Activated T-cell treated with anti-CD3 and anti-CD28 coated beads for 48 hours (primary cell): ENCODE data around the gene RHOG.
"Not testable (repeated sequence)": the region's sequence is repeated elsewhere in the genome, so short reads cannot be mapped to it uniquely, and the experiment has no call there.

Experiments
- DNase-seq: peaks from one replicate; pipeline ENCODE4 v3.0.0-alpha.2; 2020; ENCODE audit warnings: low read depth

The RHOG gene

GRCh38 chr11:3808861-3809623 is 31.7 kb downstream of the RHOG start:
- peak; percentile 27 for DNase-seq

GRCh38 chr11:3807909-3808860 is 32.6 kb downstream of the RHOG start, which contains the start of gene PGAP2:
PGAP2 (plus strand) TSS chr11:3808560; CDS start chr11:3811260, 2,700 bp downstream.
- DNase-seq: peak; percentile 55

DNA sequence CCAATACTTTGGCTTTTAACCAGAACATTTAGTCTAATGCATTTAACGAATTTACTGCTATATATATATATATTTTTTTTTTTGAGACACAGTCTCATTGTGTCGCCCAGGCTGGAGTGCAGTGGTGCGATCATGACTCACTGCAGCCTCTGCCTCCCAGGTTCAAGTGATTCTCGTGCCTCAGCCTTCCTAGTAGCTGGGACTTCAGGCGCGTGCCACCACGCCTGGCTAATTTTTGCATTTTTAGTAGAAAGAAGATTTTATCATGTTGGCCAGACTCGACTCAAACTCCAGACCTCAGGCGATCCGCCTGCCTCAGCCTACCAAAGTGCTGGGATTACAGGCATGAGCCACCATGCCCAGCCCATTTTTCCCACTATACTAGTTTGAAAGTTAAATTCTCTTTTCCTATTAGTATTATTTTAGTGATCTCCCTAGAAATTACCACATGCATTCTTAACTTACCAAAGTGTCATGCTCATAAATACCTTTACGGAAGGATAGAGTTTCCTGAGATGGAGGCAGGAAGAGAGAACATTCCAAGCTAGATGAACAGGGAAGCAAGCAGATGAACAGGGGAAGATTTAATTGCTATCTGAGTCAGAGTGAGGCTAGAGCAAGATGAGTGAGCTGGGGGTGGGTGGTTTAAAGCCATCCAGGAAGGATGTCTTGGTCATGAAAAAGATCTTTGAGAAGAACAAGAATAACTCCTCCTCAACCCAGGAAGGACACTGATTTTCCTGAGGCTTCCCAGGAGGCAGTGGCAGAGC is 36.8 kb downstream of the RHOG start:
- no peak for DNase-seq

- no peak for DNase-seq
Observed at GRCh38 chr11:3802011-3802790, 38.6 kb downstream of the RHOG start.

- no peak for DNase-seq
Observed at GRCh38 chr11:3799873-3800272, 40.9 kb downstream of the RHOG start.

DNA sequence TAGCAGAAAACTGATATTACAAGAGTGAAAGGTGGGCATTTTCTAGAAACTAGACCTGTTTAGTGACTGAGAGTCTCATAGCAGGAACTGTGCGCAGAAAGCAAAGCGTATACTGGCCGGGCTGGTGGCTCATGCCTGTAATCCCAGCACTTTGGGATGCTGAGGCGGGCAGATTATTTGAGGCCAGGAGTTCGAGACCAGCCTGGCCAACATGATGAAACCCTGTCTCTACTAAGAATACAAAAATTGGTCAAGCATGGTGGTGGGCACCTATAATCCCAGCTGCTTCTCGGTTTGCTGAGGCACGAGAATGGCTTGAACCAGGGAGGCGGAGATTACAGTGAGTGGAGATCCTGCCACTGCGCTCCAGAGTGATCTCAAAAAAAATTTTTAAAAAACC is 41.6 kb downstream of the RHOG start:
- DNase-seq: no peak

GRCh38 chr11:3797329-3798090 is 43.2 kb downstream of the RHOG start, which contains the start of gene NUP98:
NUP98 (minus strand) TSS chr11:3797554; CDS start chr11:3782117, 15,437 bp downstream.
- DNase-seq: peak; percentile 100

DNA sequence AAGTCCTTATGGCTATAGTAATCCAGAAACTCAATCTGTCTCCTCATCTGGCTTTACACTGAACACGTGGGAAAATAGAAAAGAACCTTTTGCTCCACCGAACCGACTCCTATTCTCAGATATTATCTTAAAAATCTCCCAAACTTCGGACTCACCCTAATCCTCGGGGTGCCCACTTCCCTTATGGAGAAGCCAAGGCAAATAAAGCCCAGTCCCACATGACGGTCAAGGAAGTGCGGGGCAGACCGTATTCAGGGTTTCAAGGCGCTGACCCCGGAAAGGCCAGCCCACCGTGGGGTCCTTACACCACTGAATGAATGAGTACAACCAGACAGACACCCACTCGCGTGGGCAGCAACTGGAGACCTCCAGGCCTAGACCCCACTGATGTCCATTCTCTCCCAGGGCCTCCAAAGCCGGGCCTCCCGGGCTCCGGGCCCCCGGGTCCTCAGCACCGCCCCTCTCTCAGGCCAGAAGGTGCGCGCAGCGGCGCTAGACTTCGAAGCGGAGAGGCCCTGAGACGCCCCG is 43.9 kb downstream of the RHOG start:
- no peak for DNase-seq

DNA sequence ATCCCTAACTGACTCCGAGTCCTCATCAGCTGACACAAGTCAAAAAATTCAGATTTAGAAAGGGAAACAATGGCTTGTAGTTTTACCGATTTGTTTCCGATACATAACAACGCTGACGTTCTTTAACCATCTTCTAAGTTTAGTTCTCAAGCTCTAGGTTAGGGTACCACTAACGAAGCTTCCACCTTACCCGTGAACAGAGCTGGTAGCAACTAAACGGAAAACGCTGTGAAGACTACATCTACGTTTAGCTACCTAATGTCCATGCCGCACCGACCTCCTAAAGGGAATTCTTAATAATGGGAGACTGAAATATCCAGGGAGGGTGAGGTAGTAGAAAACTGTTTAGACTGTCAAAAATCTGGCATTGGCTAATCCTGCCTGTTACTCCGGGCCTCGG is 44.4 kb downstream of the RHOG start:
- DNase-seq: no peak

DNA sequence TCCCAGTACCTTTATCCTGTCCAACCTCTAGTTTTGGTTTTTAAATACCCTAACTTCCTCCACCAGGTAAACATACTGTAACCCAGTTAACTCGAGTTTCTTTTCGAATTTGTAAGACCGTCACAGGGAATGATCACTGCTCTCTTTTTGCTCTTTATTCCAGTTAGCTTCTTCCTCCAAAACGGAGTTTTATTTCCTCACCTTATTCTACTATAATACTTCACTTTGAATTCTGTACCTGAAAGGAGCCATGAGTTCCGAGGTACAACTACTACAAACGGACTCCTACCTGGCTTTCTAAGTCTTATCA is 44.8 kb downstream of the RHOG start:
- DNase-seq: no peak

GRCh38 chr11:3795131-3796001 is 45.4 kb downstream of the RHOG start:
- DNase-seq: no peak

- not testable (repeated sequence) for DNase-seq
Observed at GRCh38 chr11:3794387-3794786, 46.4 kb downstream of the RHOG start.

DNA sequence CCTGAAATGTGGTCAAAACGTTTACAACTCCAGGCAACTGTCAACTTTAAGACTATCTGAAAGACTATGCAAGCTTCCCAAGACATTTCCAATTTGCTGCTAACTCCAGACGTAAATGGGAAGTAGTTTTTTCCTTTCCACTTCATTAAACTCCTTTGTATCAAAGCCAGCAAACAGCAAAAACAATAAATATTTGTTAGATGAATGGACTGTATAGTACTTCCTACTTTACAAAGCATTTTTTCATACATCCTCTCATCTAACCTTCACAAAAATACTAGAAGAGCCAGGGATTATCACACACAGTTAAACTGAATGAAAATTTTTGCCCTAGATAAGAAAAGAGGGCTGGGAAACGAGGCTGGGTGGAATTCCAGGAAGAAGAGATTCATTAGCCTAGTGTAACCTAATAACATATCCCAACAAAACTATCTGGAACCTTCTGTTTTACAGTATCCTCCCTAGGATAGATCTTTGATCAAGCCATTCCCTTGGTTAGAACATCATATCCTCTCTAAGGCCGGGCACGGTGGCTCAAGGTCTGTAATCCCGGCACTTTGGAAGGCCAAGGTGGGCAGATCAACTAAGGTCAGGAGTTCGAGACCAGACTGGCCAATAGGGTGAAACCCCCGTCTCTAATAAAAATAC is 53.9 kb downstream of the RHOG start:
- no peak for DNase-seq

GRCh38 chr11:3783611-3784010 is 57.1 kb downstream of the RHOG start:
- DNase-seq: no peak

DNA sequence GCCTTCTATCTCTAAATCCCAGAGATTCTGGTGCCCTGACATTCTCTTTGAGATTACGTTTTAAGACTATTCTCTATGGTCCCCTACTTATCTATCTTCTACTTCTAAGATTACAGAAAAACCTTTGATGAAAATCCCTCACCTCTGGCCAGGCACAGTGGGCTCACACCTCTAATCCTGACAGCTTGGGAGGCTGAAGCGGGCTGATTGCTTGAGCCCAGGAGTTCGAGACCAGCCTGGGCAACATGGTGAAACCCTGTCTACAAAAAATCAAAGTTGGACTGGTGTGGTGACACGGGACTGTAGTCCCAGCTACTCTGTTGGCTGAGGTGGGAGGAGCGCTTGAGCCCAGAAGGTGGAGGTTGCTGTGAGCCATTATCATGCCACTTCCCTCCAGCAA is 57.8 kb downstream of the RHOG start:
- DNase-seq: no peak

DNA sequence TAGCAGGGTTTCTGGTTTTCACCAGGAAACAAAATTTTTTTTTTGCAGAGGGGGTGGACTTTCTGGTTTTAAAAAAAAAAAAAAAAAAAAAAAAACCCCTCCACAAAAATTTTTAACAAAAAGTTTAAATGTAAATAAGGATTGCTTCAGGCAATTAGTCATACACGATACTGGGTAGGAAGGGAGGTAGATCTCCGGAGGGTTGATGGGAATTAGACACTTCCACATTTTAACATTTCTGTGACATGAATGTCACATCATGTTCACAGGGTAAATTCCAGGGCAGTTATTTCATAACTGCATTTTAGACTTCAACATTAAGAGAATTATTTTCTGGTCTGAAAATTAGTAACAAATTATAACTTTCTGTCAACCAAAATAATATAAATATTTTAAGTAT is 59.3 kb downstream of the RHOG start:
- no peak for DNase-seq
